CD4-positive, CD25-positive, alpha-beta regulatory T cell (primary cell): ENCODE data around the gene SEPTIN8. TPM values are rescaled to one million over a fixed set of nuclear protein-coding genes. Genes with fewer than 3 reads are reported as not detected.

Source experiments
- ATAC-seq, 2 donors: fragments of 150-1000 bp; cut with Tn5 transposase; one replicate each; pipeline ENCODE4 v1.10.0; 2021; ENCODE audit warnings: low read depth in 2 of 2, moderate number of reproducible peaks in 2 of 2, moderate library complexity in 1 of 2
- DNase-seq, 3 donors: peaks; one replicate each; pipeline versions ENCODE4 v3.0.0 to v3.0.0-alpha.2; 2012 to 2022; ENCODE audit warnings: mixed read lengths in 1 of 3
- H3K27ac ChIP-seq: one replicate; pipeline ENCODE4 v1.7.0; 2013; ENCODE audit warnings: mild to moderate bottlenecking, low read length; ENCODE audit not compliant: insufficient read depth, poor library complexity, severe bottlenecking
- H3K27me3 ChIP-seq: one replicate; pipeline ENCODE4 v1.7.0; 2013; ENCODE audit warnings: low read length; ENCODE audit not compliant: control insufficient read depth, insufficient read depth
- H3K36me3 ChIP-seq: one replicate; pipeline ENCODE4 v1.7.0; 2013; ENCODE audit warnings: mild to moderate bottlenecking, low read length, moderate library complexity; ENCODE audit not compliant: control insufficient read depth, insufficient read depth
- H3K4me1 ChIP-seq: 2 replicates; pipeline ENCODE4 v1.7.0; 2013; ENCODE audit warnings: mild to moderate bottlenecking, low read length; ENCODE audit not compliant: insufficient read depth, control insufficient read depth, poor library complexity, severe bottlenecking
- H3K4me3 ChIP-seq: one replicate; pipeline ENCODE4 v1.7.0; 2013; ENCODE audit warnings: low read depth, mild to moderate bottlenecking, low read length, moderate library complexity
- H3K9me3 ChIP-seq, 2 experiments: 1 replicate in 1 of 2; 2 replicates in 1 of 2; pipeline ENCODE4 v1.7.0; 2013; ENCODE audit warnings: low read length in 2 of 2, mild to moderate bottlenecking in 1 of 2, moderate library complexity in 1 of 2; ENCODE audit not compliant: control insufficient read depth in 2 of 2
- H3K27ac Mint-ChIP-seq, 3 donors: one replicate each; pipeline ENCODE4 v1.8.0; 2020 to 2022; ENCODE audit warnings: mild to moderate bottlenecking in 3 of 3, mixed read lengths in 3 of 3, moderate library complexity in 2 of 3
- H3K27me3 Mint-ChIP-seq: one replicate; pipeline ENCODE4 v1.8.0; 2022; ENCODE audit warnings: mild to moderate bottlenecking, mixed read lengths
- H3K36me3 Mint-ChIP-seq: one replicate; pipeline ENCODE4 v1.8.0; 2020; ENCODE audit warnings: mixed read lengths
- H3K4me1 Mint-ChIP-seq, 4 donors: one replicate each; pipeline ENCODE4 v1.8.0; 2020 to 2022; ENCODE audit warnings: mixed read lengths in 4 of 4, mild to moderate bottlenecking in 1 of 4
- H3K4me3 Mint-ChIP-seq, 4 donors: one replicate each; pipeline ENCODE4 v1.8.0; 2020 to 2022; ENCODE audit warnings: mild to moderate bottlenecking in 4 of 4, mixed read lengths in 4 of 4, moderate library complexity in 3 of 4
- H3K9me3 Mint-ChIP-seq, 7 donors: one replicate each; pipeline ENCODE4 v1.8.0; 2020 to 2022; ENCODE audit warnings: mixed read lengths in 7 of 7, mild to moderate bottlenecking in 3 of 7, moderate library complexity in 2 of 7
- polyA plus RNA-seq, 4 donors: library from polyadenylated mRNA; unstranded; fragments of 300-500 nt; fragmentation: Illumina TruSeq; gene quantifications; one replicate each; pipeline ENCODE4 v1.2.3, GENCODE V29; 2021
- total RNA-seq: library from RNA; stranded (reverse); gene quantifications from one replicate; pipeline ENCODE4 v1.2.3, GENCODE V29; 2022

The SEPTIN8 gene
- total and polyA plus RNA-seq, 5 donors from 2014 or later: 0.46 to 12.4 (median 1.2) TPM

GRCh38 chr5:132766806-132767055 lies 10.3 kb downstream of the SEPTIN8 start:
- DNase-seq: no peak
- H3K27me3 Mint-ChIP-seq: no peaks in the 10 kb centered on the region
- no peaks in the 10 kb centered on the region for H3K4me1 Mint-ChIP-seq
- H3K9me3 Mint-ChIP-seq: no peaks in the 10 kb centered on the region
- Histone ChIP-seq H3K27me3 (no peaks in the 10 kb centered on the region), H3K27ac (no peak overlapping the region), H3K9me3 (no peaks in the 10 kb centered on the region), H3K4me3 (no peak overlapping the region), H3K4me1 (no peaks in the 10 kb centered on the region), H3K36me3 (no peaks in the 10 kb centered on the region)
- no peaks in the 10 kb centered on the region for H3K36me3 Mint-ChIP-seq
- H3K4me3 Mint-ChIP-seq: no peak overlapping the region
- no peak overlapping the region for H3K27ac Mint-ChIP-seq
- no peak for ATAC-seq

- no peaks in the 10 kb centered on the region for H3K36me3 ChIP-seq
- no peak overlapping the region for H3K27ac Mint-ChIP-seq
- no peak overlapping the region for H3K4me3 ChIP-seq
- no peaks in the 10 kb centered on the region for H3K4me1 Mint-ChIP-seq
- no peaks in the 10 kb centered on the region for H3K36me3 Mint-ChIP-seq
- DNase-seq: no peak
- H3K27me3 ChIP-seq: no peaks in the 10 kb centered on the region
- no peaks in the 10 kb centered on the region for H3K9me3 Mint-ChIP-seq
- H3K27me3 Mint-ChIP-seq: no peaks in the 10 kb centered on the region
- ATAC-seq: no peak
- no peak overlapping the region for H3K27ac ChIP-seq
- H3K4me1 ChIP-seq: no peaks in the 10 kb centered on the region
- no peaks in the 10 kb centered on the region for H3K9me3 ChIP-seq
- no peak overlapping the region for H3K4me3 Mint-ChIP-seq
These were observed 10.8 kb downstream of the SEPTIN8 start for GRCh38 chr5:132766020-132766805.

- no peak overlapping the region for H3K27ac Mint-ChIP-seq
- H3K27ac ChIP-seq: no peak overlapping the region
- no peaks in the 10 kb centered on the region for H3K4me1 ChIP-seq
- no peaks in the 10 kb centered on the region for H3K27me3 ChIP-seq
- H3K4me1 Mint-ChIP-seq: peaks cover 0 to under 1% (median 0%) of the 10 kb centered on the region in 4 donors
- no peak overlapping the region for H3K4me3 ChIP-seq
- no peak overlapping the region for H3K4me3 Mint-ChIP-seq
- DNase-seq (no peak), ATAC-seq (no peak)
- no peaks in the 10 kb centered on the region for H3K27me3 Mint-ChIP-seq
- H3K36me3 ChIP-seq: no peaks in the 10 kb centered on the region
- no peaks in the 10 kb centered on the region for H3K9me3 Mint-ChIP-seq
- H3K9me3 ChIP-seq: no peaks in the 10 kb centered on the region
- H3K36me3 Mint-ChIP-seq: no peaks in the 10 kb centered on the region
These were observed 11.6 kb downstream of the SEPTIN8 start for GRCh38 chr5:132765311-132766019.

- H3K9me3 ChIP-seq: no peaks in the 10 kb centered on the region
- Mint-ChIP-seq H3K4me1 (peaks cover 0 to 3% (median 0%) of the 10 kb centered on the region in 4 donors), H3K27ac (no peak overlapping the region), H3K36me3 (no peaks in the 10 kb centered on the region), H3K27me3 (no peaks in the 10 kb centered on the region), H3K9me3 (no peaks in the 10 kb centered on the region), H3K4me3 (no peak overlapping the region)
- no peak for ATAC-seq
- no peaks in the 10 kb centered on the region for H3K36me3 ChIP-seq
- H3K27me3 ChIP-seq: no peaks in the 10 kb centered on the region
- H3K27ac ChIP-seq: no peak overlapping the region
- no peak for DNase-seq
- no peak overlapping the region for H3K4me3 ChIP-seq
- H3K4me1 ChIP-seq: no peaks in the 10 kb centered on the region
These were observed 12.3 kb downstream of the SEPTIN8 start for GRCh38 chr5:132764671-132765238.

- no peak overlapping the region for H3K4me3 ChIP-seq
- no peak overlapping the region for H3K27ac ChIP-seq
- Mint-ChIP-seq H3K27ac (peak overlapping the region in 1 of 3 donors; percentile 60), H3K27me3 (no peaks in the 10 kb centered on the region), H3K4me1 (peaks cover 0 to 3% (median 0%) of the 10 kb centered on the region in 4 donors), H3K9me3 (no peaks in the 10 kb centered on the region), H3K36me3 (no peaks in the 10 kb centered on the region), H3K4me3 (no peak overlapping the region)
- H3K9me3 ChIP-seq: no peaks in the 10 kb centered on the region
- ATAC-seq (no peak), DNase-seq (no peak)
- H3K4me1 ChIP-seq: no peaks in the 10 kb centered on the region
- no peaks in the 10 kb centered on the region for H3K27me3 ChIP-seq
- H3K36me3 ChIP-seq: no peaks in the 10 kb centered on the region
These were observed 13.0 kb downstream of the SEPTIN8 start for GRCh38 chr5:132764051-132764450.

- H3K4me3 ChIP-seq: no peak overlapping the region
- H3K27ac ChIP-seq: no peak overlapping the region
- peaks cover 0 to 3% (median 0%) of the 10 kb centered on the region in 4 donors for H3K4me1 Mint-ChIP-seq
- no peaks in the 10 kb centered on the region for H3K27me3 ChIP-seq
- H3K4me1 ChIP-seq: no peaks in the 10 kb centered on the region
- H3K36me3 ChIP-seq: no peaks in the 10 kb centered on the region
- no peak overlapping the region for H3K4me3 Mint-ChIP-seq
- DNase-seq (no peak), ATAC-seq (no peak)
- H3K27ac Mint-ChIP-seq: peak overlapping the region in 1 of 3 donors; percentile 62
- H3K36me3 Mint-ChIP-seq: no peaks in the 10 kb centered on the region
- no peaks in the 10 kb centered on the region for H3K9me3 Mint-ChIP-seq
- H3K27me3 Mint-ChIP-seq: no peaks in the 10 kb centered on the region
- no peaks in the 10 kb centered on the region for H3K9me3 ChIP-seq
These were observed 13.6 kb downstream of the SEPTIN8 start for GRCh38 chr5:132763181-132764036.

GRCh38 chr5:132762246-132763000 lies 14.6 kb downstream of the SEPTIN8 start:
- Mint-ChIP-seq H3K9me3 (no peaks in the 10 kb centered on the region), H3K27me3 (no peaks in the 10 kb centered on the region), H3K4me3 (no peak overlapping the region), H3K4me1 (peaks cover 0 to 6% (median 1%) of the 10 kb centered on the region in 4 donors), H3K27ac (peak overlapping the region in 1 of 3 donors; percentile 62), H3K36me3 (no peaks in the 10 kb centered on the region)
- no peaks in the 10 kb centered on the region for H3K4me1 ChIP-seq
- H3K27ac ChIP-seq: no peak overlapping the region
- H3K4me3 ChIP-seq: no peak overlapping the region
- no peaks in the 10 kb centered on the region for H3K9me3 ChIP-seq
- H3K27me3 ChIP-seq: no peaks in the 10 kb centered on the region
- no peaks in the 10 kb centered on the region for H3K36me3 ChIP-seq
- ATAC-seq (no peak), DNase-seq (no peak)
